Erythroblast (primary cell): ENCODE results near the gene NOD1.
"Not testable (repeated sequence)": the region's sequence is repeated elsewhere in the genome, so short reads cannot be mapped to it uniquely, and the experiment has no call there.

Experiments used
- DNase-seq, 2 experiments: peaks; one replicate each; lab custom pipeline; 2025; lab: John Stamatoyannopoulos, UW
- GATA1 ChIP-seq: IDR thresholded peaks from 2 replicates; pipeline ENCODE4 v1.6.1; 2011; ENCODE audit warnings: low read depth, mild to moderate bottlenecking, control low read depth, low read length, moderate library complexity
- POLR2A ChIP-seq: IDR thresholded peaks from 2 replicates; pipeline ENCODE4 v1.6.1; 2011; ENCODE audit warnings: mild to moderate bottlenecking, low read length

NOD1 gene, protein sequence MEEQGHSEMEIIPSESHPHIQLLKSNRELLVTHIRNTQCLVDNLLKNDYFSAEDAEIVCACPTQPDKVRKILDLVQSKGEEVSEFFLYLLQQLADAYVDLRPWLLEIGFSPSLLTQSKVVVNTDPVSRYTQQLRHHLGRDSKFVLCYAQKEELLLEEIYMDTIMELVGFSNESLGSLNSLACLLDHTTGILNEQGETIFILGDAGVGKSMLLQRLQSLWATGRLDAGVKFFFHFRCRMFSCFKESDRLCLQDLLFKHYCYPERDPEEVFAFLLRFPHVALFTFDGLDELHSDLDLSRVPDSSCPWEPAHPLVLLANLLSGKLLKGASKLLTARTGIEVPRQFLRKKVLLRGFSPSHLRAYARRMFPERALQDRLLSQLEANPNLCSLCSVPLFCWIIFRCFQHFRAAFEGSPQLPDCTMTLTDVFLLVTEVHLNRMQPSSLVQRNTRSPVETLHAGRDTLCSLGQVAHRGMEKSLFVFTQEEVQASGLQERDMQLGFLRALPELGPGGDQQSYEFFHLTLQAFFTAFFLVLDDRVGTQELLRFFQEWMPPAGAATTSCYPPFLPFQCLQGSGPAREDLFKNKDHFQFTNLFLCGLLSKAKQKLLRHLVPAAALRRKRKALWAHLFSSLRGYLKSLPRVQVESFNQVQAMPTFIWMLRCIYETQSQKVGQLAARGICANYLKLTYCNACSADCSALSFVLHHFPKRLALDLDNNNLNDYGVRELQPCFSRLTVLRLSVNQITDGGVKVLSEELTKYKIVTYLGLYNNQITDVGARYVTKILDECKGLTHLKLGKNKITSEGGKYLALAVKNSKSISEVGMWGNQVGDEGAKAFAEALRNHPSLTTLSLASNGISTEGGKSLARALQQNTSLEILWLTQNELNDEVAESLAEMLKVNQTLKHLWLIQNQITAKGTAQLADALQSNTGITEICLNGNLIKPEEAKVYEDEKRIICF

DNA sequence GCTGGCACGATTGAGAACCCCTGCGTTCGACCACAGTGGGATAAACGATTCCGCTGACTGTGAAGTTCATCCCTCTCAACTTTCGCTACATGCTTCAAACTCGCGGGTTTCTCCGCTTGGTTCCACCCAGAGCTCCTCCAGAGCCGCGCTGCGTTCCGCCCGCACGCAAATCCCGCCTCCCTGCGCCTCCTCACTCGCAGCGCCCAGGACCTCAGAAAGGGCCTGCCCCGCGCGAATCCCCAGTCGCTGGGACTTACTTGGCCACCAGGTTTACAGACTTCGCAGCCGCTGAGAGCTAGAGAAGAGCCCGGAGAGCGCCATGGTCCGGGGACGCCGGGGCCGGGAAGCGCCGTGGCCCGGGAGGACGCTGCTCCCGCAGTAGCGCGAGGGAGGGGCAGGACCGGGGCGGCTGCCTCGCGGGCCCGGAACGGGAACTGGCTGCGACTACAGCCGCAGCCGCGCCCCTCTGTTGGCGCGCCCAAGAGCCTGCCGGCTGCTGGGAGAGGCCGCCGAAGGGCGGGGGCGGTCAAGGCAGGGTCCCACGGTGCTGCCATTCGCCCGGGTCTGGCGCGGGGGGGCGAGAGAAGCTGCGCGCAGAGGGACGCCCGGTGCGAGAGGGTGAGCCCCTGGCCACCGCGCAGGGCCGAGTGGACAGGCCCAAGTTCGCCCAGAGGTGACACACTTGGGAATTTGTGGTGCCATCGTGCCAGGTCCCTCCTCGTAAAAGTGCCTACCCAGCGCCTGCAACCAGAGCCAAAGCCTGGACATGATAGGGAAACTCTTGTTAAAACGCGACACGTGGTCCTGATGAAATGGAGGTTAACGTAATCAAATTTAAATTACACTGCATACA, at the start of gene NOD1:
TSS of gene NOD1 (minus strand) at position 436 of the 853 bp plus-strand sequence. CDS start 21,863 bp downstream, outside the sequence.
- peak; percentile 84 for DNase-seq
- TF ChIP-seq GATA1, result no peak
- peak; percentile 72 for TF ChIP-seq POLR2A

DNA sequence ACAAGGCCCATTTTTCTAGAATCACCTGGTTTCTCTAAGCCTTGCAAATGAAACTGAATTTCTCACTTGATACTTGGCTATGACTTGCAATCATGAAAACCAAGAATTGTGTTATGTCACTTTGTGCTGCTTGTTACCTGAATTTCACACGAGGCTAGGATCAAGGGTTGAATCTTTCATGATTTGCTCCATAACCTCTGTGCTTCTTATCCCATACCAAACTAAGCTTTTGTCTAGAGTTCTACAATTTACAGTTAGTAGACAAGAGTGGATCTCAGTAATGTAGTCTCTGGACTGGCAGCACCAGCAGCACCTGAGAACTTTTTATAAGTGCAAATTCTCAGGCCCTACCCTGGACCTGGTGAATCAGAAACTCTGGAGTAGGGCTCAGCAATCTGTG, 48.7 kb upstream of the NOD1 start:
- not testable (repeated sequence) for DNase-seq

DNA sequence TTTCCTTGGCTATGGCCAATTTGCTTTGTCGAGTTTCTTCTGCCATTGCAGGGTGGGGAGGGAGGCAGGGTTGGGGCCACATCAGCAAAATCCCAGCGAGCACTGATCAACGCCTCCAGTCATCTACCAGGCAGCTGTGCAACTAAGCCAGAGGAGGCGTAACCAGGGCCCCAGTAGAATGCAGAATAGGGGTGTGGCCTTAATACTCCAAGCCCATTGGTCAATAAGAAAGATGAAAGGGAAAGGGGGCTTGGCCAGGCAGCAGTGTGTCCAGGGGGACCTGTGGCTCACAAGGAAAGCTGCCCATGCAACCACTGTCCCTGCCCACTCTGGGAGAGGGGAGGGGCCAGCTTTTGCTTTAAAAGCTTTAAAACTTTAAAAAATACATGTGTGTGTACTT, 47.6 kb upstream of the NOD1 start:
- no peak for TF ChIP-seq GATA1
- TF ChIP-seq POLR2A, result no peak
- no peak for DNase-seq

DNA sequence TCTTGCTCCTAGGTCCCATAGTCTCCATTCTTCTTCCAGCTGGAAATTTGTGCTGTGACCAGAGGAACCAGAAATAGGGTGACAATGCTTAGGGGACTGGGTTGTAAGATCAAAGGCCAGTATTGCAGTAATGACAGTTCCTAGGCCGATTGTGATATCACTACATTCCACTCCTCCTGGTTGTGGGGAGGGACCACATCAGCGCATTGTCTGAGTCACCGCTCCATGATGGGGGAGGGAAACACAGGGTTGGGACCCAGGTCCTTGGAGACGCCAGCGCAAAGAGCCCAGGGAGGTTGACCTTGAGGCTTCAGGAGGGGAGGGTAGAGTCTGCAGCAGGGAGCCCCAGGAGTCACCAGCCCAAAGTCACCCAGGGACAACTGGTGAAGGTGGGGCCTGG, 46.8 kb upstream of the NOD1 start:
- no peak for DNase-seq
- no peak for TF ChIP-seq GATA1
- TF ChIP-seq POLR2A, result no peak

DNA sequence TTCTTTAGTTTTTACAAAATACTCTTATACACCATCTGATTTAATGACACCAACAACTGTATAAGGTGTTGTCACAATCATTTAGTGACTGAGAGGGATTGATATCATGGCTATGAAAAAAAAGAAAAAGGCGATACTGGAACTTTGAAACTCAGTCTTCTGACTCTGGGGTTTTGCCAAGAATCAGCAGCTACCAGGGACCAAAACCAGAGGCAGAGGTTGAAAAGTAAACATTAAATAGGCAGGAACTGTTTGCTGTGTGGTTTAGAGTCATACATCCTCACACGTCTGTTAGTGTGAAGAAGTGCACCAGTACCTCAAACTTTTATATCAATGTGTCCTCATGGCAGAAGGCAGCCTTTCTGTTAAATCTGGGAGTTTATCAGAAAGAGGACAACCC, 46.0 kb upstream of the NOD1 start:
- TF ChIP-seq GATA1 (no peak), POLR2A (no peak)

DNA sequence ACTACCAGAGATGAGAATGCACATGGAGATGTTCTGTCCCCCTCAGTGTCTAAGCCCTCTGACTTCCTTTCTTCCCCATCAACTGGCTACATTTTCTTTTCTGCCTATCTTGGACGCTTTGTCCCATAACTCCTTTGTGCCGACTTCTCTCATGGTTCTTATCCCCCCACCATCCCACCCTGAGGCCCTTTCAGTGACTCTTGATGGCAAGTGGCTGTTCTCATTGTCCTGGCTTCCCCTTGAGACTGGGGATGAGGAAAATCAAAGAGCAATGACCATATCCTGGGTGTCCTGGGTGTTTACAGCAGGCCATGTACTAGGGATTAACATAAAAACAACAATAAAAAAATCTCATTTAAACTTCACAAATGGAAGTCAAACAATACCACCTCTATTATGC, 44.9 kb upstream of the NOD1 start:
- no peak for DNase-seq
- TF ChIP-seq GATA1 (no peak), POLR2A (no peak)

More for the DNA sequence above, 46.0 kb upstream of the NOD1 start:
- no peak for DNase-seq

DNA sequence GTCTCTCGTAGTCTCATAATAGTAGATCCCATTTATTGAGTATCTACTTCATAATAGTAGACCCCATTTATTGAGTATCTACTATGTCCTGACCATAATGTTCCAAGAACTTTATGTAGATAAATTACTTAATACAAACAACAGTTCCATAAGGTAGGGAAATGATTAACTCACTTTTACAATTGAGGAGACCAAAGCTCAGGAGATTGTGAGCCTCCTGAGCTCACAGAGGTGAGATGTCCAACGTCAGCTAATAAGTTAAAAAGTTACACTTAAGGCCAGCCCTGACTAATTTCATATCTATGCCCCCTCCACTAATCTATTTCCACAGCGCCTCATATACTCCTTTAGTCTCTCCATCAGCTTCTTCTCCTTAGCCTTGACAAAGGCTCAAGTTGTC, 43.6 kb upstream of the NOD1 start:
- DNase-seq, result no peak
- TF ChIP-seq GATA1 (no peak), POLR2A (no peak)

DNA sequence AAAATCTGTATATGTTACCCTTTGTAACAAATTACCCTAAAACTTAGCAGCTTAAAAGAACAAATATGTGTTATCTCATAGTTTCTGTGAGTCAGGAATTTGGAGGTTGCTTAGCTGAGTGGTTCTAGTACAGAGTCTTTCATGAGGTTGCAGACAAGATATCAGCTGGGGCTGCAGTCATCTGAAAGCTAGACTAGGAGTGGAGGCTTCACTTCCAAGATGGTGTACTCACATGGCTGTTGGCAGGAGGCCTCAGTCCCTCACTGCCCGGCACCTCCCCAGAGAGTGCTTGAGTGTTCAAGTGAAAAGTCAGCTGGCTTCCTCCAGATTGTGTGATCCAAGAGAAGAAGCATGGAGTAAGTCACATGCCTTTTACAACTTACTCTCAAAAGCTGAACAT, 42.9 kb upstream of the NOD1 start:
- no peak for DNase-seq
- TF ChIP-seq GATA1 (no peak), POLR2A (no peak)

DNA sequence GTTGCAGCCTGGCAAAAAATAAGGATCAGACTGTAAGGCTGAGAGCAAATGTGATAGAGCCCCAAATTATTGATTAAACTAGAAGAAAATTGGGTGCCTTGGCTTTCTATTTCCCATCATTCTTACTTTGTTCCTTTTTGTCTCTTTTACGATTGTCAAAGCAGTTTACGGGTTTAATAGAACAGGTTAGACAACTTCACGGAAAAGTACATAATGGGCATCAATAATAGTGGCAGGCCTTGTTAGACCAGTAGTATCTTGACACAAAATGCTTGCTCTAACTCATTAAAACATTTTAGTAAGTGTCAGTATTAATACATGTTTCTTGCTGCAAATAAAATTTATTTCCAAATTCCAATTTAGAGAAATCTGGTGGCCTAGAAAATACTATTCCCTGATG, 40.5 kb upstream of the NOD1 start:
- no peak for DNase-seq
- no peak for TF ChIP-seq POLR2A
- TF ChIP-seq GATA1, result no peak

DNA sequence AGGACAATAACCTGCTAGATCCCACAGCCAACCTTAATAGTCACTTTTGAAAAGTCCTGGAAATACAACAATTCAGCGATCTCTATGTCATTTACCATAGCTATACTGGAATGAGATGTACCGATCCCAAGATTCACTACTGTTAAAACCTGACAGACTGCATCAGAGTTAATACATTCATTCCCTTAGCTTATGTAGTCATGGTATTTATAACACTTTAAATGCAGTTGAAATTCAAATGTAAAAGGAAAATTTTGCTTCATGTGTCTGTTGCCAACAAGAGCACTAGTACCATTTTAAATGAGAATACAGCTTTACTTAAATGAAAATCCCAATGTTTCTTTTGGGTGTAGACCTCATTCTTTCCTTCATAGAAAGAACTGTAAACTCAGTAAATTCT, 37.2 kb upstream of the NOD1 start:
- no peak for DNase-seq

DNA sequence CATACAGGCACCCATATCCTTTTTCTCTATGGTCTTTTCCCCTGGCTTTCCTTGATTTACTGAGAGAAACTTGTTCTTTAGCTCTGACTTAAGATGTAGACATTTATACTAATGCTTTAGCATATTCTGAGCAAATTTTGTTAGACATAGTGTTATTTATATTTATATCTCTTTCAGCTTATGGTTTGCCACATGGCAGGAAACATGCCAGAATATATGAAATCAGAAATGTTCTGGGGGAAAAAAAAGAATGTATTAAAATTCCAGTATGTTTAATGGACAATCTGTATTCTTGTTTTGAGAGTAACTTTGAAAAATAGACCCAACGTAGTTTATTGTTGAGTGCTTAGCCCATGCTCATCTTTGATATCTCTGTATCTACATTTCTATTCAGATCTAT, 36.2 kb upstream of the NOD1 start:
- DNase-seq, result no peak
- TF ChIP-seq GATA1 (no peak), POLR2A (no peak)

More for the DNA sequence above, 37.2 kb upstream of the NOD1 start:
- TF ChIP-seq GATA1 (no peak), POLR2A (no peak)

DNA sequence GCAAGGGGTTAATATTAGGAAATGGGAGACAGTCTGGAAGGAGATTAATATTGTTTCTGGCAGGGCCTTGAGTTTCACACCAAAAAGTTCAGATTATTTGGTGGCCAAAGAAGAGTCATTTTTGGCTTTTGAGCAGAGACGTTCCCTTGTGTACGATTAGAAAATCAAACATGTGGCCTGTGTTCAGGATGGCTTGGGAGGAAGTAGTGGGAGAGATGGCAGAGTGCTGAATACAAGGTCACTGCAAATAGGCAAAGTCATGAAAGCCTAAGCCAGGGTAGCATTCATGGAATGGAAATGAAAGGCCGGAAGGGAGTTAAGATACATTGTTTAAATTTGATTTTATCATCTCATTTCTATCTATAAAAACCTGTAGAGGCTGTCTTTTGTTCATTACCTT, 35.6 kb upstream of the NOD1 start:
- TF ChIP-seq GATA1, result no peak
- no peak for TF ChIP-seq POLR2A
- DNase-seq, result no peak

DNA sequence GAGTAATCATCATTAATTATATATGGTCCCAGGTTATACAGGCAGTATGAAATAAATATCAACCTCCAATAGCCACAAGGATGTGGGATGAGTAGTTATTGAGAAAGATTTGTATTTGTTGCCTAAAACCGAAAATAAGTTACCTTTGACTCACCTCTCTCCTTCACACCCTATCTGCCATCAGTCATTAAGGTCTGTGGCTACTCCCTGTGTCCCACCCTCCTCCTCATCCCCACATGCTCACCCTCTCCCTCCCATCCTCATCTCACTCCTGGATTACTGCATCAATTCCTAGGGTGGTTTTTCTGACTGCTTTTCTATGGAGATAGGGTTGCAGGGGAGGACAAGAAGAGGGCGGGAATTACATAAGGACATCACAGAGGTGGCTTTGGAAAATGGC, 35.2 kb upstream of the NOD1 start:
- no peak for DNase-seq
- TF ChIP-seq GATA1, result no peak
- TF ChIP-seq POLR2A, result no peak
